ENCODE measurements around the gene RASAL1.
"Not testable (repeated sequence)": the region's sequence is repeated elsewhere in the genome, so short reads cannot be mapped to it uniquely, and the experiment has no call there.

Gene RASAL1

DNA sequence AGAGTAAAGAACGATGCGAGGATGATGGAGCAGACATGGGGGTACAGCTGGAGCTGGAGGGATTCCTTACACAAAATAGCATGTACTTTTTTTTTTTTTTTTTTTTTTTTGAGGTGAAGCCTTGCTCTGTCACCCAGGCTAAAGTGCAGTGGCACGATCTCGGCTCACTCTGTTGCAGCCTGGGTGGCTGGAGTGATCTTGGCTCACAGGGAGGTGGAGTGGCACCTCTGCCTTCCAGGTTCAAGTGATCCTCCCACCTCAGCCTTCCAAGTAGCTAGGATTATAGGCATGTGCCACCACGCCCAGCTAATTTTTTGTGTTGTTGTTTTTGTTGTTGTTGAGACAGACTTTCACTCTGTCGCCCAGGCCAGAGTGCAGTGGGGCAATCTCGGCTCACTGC, 5.1 kb upstream of the RASAL1 start:
- no peak for DNase-seq (ENCODE audit: low spot score)

DNA sequence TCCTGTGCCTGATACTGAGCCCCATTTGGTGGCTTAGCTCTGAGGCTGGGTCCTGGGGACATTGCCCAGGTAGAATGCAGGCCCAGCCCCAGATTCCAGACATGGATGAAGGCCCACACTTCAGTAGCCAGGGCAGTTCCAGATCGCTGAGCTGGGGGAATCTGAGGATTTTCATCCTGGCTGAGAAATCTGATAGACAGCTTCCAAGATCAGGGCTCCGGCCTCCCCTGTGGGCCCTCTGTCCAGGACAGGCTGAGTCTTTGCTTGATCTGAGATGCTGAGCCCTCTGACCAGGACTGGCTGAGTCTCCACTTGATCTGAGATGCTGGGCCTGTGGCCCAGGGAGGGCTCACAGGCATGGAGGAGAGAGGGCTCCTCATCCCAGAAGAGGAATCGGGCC, 3.3 kb upstream of the RASAL1 start:
- no peak for DNase-seq (ENCODE audit: low spot score)

DNA sequence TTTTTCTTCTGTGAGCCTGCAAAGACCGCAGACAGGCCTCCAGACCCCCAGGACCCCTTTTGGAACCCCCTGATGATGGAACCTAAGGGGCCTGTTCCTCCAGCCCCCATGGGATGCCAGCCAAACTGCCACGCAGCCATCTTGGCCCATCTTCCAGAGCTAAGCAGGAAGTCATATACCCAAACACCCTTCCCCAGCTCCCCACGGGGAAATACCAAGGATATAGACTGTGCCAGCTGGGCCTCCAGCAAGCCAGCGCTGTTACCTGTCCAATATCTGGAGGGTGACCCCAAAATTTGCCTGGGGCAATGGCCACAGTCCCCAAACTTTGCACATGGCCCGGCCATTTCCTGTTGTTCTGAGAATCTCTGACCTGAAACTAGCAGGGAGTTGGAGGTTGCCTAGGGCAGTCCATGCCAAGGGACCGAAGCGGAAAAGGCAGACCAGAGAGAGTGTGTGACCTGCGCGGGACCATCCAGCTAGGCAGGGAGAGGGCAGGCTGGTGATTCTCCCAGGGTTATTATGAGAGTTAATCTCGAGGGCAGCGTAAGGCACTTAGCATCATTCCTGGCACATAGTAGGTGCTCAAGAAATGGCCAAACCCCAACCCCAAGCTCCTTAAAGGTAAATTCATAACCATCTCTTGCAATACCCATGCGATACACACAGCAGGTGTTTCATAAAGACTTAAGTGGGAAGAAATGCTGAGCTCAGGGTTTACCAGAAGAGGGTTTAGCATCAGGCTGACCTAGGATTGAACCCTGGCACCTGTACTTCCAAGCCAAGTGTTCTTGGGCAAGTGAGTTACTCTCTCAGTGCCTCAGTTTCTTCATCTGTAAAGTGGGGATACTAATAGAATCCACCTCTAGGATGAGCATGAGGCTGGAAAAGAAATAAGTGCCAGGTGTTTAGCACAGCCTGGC, 2.6 kb upstream of the RASAL1 start:
- no peak for DNase-seq (ENCODE audit: low spot score)

DNA sequence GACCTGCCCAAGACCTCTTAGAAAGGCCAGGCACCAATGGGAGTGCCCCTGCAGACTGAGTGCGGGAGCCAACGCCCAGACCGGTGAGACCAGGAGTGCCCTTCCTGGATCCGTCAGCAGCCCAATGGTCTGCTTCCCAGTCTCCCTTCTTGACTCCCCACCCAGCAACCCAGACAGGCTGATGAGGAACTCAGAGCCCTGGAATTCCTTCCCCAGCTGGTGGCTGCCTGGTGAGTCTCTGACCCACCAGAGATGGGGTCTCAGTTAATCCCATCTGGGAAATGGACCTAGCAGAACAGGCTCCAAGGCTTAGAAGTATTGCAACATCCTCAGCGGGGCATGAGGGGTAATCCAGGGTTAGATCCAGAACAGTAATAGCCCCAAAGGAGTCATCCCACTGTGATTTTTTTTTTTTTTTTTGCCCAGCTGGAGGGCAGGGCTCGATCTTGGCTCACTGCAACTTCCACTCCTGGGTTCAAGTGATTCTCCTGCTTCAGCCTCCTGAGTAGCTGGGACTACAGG, 1.5 kb upstream of the RASAL1 start:
- no peak for DNase-seq (ENCODE audit: low spot score)

DNA sequence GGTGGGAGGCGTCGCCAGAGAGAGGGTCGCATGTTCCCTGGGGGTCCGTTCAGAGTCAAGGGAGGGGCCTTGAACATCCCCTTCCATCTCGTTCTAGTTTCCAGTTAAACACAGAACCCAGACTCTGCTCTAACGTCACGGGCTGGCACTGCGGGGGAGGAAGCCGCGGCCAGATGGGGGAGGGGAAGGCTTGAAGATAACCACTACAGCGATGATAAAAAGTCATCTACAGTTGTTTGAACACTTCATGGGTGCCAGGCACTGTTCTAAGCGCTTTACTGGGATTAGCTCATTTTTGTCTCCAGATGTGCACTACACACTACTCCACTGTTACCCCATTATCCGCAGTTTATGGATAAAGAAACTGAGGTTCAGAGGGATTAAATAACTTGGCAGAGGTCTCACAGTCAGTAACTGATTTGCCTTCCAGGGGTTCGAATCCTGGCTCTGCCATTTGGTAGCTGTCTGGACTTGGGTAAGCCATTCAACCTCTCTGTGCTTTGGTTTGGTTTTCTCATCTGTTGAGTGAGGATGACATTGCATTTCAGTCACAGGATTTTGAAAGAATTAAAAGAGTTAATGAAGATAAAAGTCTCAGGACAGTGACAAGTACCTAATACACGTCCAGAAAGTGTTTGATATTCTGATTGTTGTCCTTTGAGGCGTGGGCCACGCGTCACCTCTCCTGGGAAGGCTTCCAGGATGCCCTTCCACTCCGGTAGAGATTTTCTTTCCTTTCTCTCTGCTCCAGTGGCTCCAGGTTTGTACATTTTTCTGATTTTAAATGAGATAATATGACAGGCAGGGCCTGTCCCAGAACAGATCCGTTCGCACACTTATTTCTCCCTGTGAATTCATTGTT, 798 bp upstream of the RASAL1 start:
- DNase-seq (ENCODE audit: low spot score): peak; percentile 73

DNA sequence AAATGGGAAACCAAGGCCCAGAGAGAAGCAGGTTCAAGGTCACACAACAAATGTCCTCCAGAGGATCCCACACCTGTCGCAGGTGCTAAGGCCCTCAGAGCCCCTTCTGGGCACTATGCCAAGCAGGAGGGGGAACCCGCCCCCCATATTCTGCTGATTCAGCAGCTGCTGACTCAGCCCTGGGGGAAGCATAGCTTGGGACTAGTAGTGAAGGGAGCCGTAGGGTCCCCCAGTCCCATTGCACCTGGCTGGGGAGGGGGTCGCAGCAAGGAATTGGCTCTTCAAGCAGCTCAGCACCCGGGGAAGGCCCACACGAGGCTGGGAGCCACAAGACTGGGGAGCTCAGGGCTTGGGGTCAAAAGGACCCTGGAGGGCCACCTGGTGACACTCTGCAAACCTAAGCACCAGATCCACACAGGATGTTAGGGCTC, 1.0 kb downstream of the RASAL1 start:
- DNase-seq (ENCODE audit: low spot score): no peak

DNA sequence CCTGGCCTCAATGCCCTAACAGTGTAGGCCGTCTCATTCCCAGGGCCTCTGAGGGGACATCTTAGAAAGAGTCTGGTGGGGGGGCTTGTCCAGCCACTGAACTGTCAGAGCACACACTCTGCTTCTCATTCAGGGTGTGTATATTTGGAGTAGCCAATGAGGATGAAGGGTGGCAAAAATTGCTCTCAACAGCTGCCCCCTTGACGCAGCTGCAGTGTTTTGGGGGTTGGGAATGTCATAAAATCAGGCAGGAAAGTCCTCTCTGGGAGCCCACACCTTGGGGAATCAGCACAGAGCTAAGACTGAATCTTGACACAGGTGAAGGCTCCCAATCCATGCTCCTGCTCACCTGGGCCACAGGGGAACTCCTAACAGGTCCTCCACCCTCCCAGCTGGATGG, 1.5 kb downstream of the RASAL1 start:
- no peak for DNase-seq (ENCODE audit: low spot score)

DNA sequence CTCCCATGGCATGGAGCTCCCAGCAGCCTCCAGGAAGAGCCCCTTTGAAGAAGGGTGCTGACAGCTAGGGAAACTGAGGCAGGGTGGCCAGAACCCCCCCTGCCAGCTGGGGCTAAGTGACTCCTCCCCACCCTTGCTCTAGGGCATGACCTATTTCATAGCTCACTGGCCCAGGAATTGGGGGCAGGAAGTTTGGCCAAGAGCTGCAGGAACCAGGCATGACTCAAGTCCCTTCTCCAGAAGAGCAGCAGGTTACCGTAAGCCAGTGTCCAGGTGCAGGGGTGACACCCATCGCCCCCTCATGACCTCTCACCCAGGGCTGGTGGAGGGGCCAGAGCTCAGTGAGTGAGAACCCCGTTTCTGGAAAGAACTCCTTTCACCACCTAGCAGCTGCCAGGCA, 1.9 kb downstream of the RASAL1 start:
- DNase-seq (ENCODE audit: low spot score): no peak

DNA sequence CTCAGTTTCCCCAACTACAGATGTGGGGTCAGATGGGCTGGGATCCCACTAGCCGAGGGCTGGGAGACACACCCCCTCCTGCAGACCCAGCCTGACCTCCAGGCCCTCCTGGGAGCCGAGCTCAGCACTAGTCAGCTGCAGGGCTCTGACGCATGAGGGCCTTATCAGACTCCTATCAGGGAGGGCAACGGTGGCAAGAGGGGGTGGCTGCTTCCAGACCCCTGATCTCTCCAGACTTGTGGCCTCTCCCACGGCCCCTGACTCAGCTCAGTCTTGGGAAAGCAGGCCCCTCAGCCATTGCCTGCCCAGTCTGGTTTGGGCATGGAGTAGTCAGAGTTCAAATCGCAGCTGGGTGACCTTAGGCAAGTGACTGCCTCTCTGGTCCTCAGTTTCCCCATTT, 2.5 kb downstream of the RASAL1 start:
- no peak for DNase-seq (ENCODE audit: low spot score)

DNA sequence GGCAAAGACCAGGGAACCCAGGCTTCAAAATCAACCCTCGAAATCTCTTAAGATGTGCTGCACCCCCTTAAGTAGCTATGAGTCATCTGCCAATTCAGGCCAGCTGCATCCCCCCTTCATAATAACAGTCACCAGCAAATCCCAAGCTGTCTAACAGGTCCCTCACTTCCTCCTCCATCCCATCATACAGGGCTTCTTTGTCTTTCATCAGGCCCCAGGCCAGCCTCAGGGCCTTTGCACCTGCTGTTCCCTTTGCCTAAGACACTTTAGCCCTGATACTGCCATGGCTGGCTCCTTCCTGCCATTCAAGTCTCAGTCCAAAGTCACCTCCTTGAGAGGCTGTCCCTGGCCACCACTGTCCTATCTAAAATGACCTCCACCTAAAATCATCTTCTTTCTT, 4.0 kb downstream of the RASAL1 start:
- no peak for DNase-seq (ENCODE audit: low spot score)

DNA sequence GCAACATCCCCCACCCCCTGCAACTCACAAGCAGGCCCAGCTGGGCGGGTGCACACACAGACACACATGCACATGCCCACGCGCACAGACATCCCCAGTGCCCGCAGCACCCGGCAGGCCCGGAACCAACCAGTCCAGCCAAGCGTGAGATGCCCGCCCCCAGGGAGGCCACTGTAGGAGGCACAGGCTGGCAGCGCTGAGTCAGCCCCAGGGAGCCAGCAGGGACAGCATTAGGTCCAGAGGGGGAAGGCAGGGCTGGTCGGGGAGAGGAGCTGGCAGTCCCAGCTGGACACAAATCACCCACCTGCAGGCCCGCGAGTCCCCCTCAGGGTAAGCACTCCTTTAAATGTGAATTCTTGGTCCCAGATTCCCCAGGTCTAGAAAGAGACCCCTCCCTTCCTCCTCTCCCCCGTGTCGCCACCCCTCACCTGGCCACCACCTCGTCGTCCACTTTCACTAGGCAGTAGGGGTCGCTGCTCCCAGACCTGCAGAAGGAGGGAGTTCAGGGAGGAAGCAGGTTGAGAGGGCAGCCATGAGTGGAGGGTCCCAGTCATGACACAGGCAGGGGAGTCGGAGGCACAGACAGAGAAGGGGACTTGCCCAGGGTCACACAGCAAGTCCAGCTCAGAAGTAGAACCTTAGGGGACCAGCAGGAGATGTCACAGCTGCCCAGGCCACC, 5.0 kb downstream of the RASAL1 start:
- DNase-seq (ENCODE audit: low spot score): peak; percentile 47

DNA sequence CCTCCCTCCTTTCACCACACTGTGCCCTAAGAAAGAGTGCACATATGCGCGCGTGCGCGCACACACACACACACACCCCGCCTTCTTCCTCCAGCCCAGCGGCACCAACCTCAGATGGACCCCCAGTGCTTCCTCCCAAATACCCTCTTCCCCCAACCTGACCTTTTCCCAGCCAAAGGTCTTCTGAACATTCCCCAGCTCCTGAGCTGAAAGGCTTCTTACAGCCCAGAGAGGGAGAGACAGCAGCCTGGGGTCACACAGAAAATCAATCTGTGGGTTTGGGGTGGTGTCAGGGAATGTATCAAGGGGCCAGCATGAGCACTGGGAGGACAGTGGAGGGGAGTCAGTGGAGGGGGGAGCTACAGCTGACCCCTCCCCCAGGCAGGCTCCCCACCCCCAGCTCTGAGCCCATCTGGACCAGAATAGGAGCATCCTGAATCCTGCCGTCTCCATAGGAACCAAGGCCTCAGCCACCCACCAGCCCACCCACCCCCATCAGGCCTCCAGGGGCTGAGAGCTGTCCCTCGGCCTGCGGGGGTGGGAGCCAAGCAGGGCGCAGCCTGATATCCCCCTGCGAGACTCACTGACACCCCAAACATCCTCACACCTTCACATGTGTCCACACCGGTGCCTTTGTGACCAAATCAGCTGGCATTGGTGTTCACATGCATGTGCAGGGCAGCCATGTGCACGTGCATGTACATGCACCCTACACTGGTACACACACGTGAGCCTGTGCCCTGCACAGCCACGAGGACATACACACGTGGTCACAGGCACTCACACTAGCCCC, 5.7 kb downstream of the RASAL1 start:
- no peak for DNase-seq (ENCODE audit: low spot score)

DNA sequence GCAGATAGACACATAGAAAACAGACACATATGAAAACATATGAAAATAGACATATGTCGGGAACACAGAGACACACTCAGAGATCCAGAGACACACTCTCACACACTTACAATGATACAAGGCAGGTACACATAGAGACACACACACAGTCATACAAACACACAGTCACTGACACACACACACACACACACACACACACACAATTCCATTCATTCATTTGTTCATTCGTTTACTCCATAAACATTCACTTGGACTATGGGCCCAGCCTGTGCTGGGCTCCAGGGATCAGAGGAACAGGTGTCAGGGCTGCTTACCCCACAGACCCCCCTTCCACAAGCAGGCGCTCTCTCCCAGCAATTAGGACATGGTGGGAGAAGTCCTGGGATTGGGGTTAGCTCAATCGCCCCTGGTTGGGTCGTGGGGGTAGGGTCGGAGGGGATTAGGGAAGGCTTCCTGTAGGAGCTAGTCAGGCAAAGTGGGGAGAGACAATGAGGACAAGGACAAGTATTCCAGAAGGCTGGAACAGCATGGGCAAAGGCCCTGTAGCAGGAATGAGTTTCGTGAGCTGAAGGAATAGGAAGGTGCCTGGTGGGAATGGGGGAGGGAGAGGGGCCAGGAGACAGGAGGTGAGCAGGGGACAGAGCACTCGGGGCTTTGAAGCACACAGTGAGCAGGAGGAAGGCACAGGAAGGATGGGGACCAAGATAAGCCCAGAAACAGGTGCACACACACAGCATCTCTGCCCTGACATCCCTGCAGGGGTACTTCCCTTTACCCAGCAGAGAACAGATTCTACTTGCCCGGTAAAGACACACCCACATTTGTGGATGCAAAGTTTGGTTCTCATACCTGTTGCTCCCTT, 6.5 kb downstream of the RASAL1 start:
- no peak for DNase-seq (ENCODE audit: low spot score)

DNA sequence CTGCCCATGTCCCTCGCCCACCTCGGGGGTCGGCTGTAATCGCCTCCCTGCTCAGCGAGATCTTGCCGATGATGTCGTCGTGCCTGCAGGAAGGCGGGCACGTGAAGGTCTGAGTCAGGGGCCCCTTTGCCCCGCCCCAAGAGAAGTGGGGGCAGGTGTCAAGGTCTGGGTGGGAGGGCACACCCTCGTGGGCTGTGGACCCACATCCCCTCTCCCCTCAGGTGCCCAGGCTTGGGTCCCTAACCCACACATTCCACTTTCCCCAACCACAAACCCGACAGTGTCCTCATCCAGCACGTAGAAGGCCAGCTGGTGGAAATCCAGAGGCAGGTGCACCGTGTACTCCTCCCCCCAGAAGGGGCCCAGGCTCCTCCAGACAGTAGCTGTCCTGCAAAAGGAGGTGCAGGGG, 7.8 kb downstream of the RASAL1 start:
- no peak for DNase-seq (ENCODE audit: low spot score)

DNA sequence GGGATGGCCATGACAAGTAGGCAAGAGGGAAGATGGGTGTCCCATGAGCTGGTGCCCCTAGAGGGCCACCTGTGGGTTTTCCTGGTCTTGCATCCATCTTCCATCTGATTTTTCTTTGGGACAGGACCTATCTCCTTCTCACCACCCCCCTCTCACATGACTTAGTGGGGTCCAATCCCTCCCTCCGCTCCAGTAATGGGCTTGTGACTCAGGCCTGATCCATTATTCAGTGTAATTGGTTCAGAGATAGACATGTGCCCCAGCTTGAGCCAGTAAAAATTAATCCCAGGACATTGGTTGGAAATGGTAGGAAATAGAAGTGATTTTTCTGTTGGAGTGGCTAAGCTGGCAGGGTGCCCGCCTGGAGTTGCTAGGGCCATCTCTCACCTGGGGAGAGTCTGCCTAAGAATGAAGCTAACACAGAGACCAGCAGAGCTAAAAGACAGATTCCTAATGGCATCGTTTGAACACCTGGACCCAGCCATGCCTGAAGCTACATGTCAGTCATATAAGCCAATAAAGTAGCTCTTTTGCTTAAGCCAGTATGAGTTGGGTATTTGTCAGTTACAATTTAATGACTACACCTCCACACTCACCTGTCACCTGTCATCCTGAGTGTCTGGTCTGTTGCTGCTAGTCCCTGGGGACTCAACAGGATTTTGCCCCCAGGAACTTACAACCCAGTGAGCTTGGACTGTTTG, 14.7 kb downstream of the RASAL1 start:
- no peak for DNase-seq (ENCODE audit: low spot score)

DNA sequence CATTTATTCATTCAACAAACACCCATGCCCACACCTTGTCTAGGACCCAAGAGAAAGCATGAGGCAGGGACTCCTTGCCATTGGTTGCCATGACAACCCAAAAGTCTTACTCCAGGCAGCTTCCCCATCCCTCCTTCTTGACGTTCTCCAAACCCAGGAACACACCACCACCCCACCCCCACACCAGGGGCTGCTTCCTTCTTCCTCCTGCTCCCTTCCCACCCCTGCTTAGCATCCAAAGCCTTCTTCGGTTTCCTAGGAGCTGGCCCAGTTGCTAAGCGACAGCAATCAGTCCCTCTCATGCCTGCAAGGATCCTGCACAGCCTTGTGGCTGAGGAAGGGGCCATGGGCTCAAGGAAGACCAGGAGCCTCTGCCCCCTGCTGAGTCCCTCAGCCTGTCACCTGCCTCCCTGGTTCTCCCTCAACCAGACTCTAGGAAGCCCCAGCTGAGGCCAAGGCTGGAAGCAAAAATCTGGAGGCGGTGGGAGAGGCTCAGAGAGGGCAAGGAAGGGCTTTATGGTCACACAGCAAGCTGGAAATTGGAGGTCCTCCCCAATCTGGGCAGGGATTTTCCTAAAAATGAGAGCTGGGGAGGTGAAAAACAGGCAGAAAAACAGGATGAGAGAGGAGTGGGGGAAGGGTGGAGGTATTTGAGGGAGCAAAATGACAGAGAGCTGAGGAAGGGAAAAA, 15.4 kb downstream of the RASAL1 start:
- no peak for DNase-seq (ENCODE audit: low spot score)

DNA sequence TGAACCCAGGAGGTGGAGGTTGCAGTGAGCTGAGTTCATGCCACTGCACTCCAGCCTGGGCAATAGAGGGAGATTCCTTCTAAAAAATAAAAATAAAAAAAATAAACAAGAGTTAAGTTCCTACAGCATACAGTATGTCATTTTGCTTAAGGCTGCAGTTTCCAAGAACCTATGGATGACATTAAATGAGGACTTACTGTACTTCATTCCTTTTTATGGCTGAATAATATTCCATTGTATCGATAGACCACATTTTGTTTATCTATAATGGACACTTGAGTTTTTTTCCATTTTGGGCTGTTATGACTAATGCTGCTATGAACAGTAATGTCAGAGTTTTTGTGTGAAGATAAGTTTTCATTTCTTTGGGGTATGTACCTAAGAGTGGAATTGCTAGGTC, 17.4 kb downstream of the RASAL1 start:
- DNase-seq (ENCODE audit: low spot score): no peak

DNA sequence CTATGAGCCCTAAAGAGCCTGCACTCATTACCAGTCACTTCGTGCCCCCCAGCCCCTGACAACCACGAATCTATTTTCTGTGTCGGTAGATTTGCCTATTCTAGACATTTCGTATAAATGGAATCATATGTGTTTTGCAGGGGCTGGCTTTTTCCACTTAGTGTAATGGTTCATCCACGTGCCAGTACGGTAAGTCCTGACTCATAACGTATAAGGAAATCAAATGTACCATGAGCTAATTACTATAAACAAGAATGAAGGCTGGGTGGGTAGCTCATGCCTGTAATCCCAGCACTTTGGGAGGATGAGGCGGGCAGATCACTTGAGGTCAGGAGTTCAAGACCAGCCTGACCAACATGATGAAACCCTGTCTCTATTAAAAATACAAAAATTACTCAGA, 17.9 kb downstream of the RASAL1 start:
- DNase-seq (ENCODE audit: low spot score): not testable (repeated sequence)

DNA sequence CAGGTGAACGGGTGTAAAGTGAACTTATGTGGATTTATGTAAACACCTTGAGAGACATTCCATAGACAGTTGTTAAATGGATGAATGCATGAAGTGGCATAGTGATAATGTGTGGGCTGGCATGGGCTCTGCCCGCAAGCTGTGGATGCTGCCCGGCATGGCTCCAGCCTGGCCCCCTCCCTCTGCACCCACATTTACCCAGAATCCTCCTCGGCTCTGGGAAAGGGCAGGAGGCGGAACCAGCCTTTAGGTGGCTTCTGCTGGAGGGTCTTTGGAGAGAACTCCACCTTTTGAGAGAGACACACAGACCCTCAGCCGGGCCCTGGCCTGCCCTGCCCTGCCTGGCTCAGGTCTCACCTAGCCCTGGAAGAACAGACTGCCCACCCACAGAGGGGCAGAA, 18.7 kb downstream of the RASAL1 start:
- DNase-seq (ENCODE audit: low spot score): no peak

Measured in pons (tissue), 1 donor.